Activated CD8-positive, alpha-beta T cell treated with anti-CD3 and anti-CD28 coated beads for 36 hours (primary cell): ENCODE data around the gene NPTXR. TPM values are rescaled to one million over a fixed set of nuclear protein-coding genes. Genes with fewer than 3 reads are reported as not detected.

ENCODE experiments used
- ATAC-seq: fragments of 200-7000 bp; cut with Tn5 transposase; one replicate; pipeline ENCODE4 v1.10.0; 2021; ENCODE audit warnings: mild to moderate bottlenecking, moderate library complexity
- CTCF ChIA-PET: fragments of 350-600 bp; sonication (Branson Sonifier 250); formaldehyde crosslinking; loops from one replicate; lab custom pipeline; 2021; ENCODE audit warnings: antibody characterized with exemption; lab: Charles Lee
- POLR2A ChIA-PET: fragments of 350-600 bp; sonication (Branson Sonifier 250); formaldehyde crosslinking; loops from one replicate; lab custom pipeline; 2021; ENCODE audit warnings: antibody characterized with exemption; lab: Charles Lee
- DNase-seq: peaks from one replicate; pipeline ENCODE4 v3.0.0-alpha.2; 2020
- H3K27ac Mint-ChIP-seq: one replicate; pipeline ENCODE4 v1.8.0; 2021; ENCODE audit warnings: mild to moderate bottlenecking, mixed read lengths
- H3K27me3 Mint-ChIP-seq: one replicate; pipeline ENCODE4 v1.8.0; 2021; ENCODE audit warnings: mixed read lengths
- H3K36me3 Mint-ChIP-seq: one replicate; pipeline ENCODE4 v1.8.0; 2021; ENCODE audit warnings: low read depth, mixed read lengths
- H3K4me1 Mint-ChIP-seq: one replicate; pipeline ENCODE4 v1.8.0; 2021; ENCODE audit warnings: low read depth, mixed read lengths
- H3K4me3 Mint-ChIP-seq: one replicate; pipeline ENCODE4 v1.8.0; 2021; ENCODE audit warnings: mild to moderate bottlenecking, moderate library complexity, mixed read lengths
- H3K9me3 Mint-ChIP-seq: one replicate; pipeline ENCODE4 v1.8.0; 2021; ENCODE audit warnings: mixed read lengths
- intact Hi-C: fragments of 100-400 bp; cut with micrococcal nuclease; formaldehyde crosslinking; loops from one replicate; pipeline ENCODE4 v1.10.0; 2022
- total RNA-seq, 2 experiments: library from RNA; stranded (reverse); gene quantifications; one replicate each; pipeline ENCODE4 v1.2.3, GENCODE V29; 2021
- TF ChIP-seq, protein P1 (sequence below): fragments of 200-600 bp; IDR thresholded peaks from one replicate; pipeline ENCODE4 v1.8.0; 2022; ENCODE audit warnings: antibody characterized with exemption, mild to moderate bottlenecking

Gene NPTXR
- total RNA-seq, 2 experiments from 2014 or later = 0.69 to 0.83 TPM

- no peaks in the 10 kb centered on the region for H3K36me3 Mint-ChIP-seq
- ChIA-PET CTCF (no interaction called here), POLR2A (interaction anchor here (0.6 to 1.2 kb wide), 2 partner anchors 10 to 15 kb away, joined by 3 read pairs; partner anchors contain the start of gene NPTXR)
- no peak for DNase-seq
- TF ChIP-seq, protein P1, sequence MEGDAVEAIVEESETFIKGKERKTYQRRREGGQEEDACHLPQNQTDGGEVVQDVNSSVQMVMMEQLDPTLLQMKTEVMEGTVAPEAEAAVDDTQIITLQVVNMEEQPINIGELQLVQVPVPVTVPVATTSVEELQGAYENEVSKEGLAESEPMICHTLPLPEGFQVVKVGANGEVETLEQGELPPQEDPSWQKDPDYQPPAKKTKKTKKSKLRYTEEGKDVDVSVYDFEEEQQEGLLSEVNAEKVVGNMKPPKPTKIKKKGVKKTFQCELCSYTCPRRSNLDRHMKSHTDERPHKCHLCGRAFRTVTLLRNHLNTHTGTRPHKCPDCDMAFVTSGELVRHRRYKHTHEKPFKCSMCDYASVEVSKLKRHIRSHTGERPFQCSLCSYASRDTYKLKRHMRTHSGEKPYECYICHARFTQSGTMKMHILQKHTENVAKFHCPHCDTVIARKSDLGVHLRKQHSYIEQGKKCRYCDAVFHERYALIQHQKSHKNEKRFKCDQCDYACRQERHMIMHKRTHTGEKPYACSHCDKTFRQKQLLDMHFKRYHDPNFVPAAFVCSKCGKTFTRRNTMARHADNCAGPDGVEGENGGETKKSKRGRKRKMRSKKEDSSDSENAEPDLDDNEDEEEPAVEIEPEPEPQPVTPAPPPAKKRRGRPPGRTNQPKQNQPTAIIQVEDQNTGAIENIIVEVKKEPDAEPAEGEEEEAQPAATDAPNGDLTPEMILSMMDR = no peak
- H3K4me1 Mint-ChIP-seq = no peaks in the 10 kb centered on the region
- no peaks in the 10 kb centered on the region for H3K27me3 Mint-ChIP-seq
- H3K27ac Mint-ChIP-seq = no peak overlapping the region
- H3K9me3 Mint-ChIP-seq = no peaks in the 10 kb centered on the region
- no peak overlapping the region for H3K4me3 Mint-ChIP-seq
- ATAC-seq = no peak
- intact Hi-C loops = no loop called here
These were observed 14.3 kb downstream of the NPTXR start for GRCh38 chr22:38829485-38829884.

DNA sequence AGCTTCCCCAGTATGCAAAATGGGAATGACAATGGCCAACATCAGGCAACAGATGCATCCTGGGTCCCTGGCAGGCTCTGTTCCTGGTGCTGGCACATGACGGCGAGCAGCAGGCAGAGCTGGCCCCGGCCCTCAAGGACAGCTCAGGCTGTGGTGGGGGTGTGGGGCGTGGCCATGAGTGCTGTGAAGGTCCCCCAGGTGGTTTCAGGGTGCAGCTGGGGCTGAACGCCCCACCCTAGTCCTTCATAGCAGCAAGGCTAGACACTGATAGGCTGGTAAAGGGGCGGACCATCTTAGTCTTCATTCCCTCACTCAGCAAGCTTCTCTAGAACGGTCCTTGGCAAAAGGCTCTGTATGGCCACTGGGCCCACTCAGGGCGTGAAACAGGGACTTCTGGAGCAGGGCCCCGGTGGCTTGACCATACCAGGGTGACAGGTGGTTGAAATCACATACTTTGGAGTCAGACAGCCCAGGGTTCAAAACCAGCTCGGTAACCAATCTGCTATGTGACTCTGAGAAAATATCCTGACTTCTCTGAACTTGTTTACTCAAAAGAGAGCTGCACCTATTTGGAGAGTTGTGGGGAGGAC is 15.1 kb downstream of the NPTXR start:
- Mint-ChIP-seq H3K27ac (no peak overlapping the region), H3K9me3 (no peaks in the 10 kb centered on the region), H3K4me3 (no peak overlapping the region), H3K36me3 (no peaks in the 10 kb centered on the region), H3K27me3 (no peaks in the 10 kb centered on the region), H3K4me1 (no peaks in the 10 kb centered on the region)
- TF ChIP-seq, protein P1 = no peak
- intact Hi-C loops = no loop called here
- no peak for ATAC-seq
- ChIA-PET POLR2A (interaction anchor here (0.6 to 1.2 kb wide), 2 partner anchors 10 to 15 kb away, joined by 3 read pairs; partner anchors contain the start of gene NPTXR), CTCF (no interaction called here)
- DNase-seq = no peak

GRCh38 chr22:38828191-38828590 is 15.6 kb downstream of the NPTXR start:
- no peaks in the 10 kb centered on the region for H3K4me1 Mint-ChIP-seq
- ChIA-PET POLR2A (no interaction called here), CTCF (no interaction called here)
- no peaks in the 10 kb centered on the region for H3K27me3 Mint-ChIP-seq
- H3K36me3 Mint-ChIP-seq = no peaks in the 10 kb centered on the region
- DNase-seq (no peak), ATAC-seq (no peak)
- no peak overlapping the region for H3K27ac Mint-ChIP-seq
- intact Hi-C loops = no loop called here
- TF ChIP-seq, protein P1 = no peak
- H3K4me3 Mint-ChIP-seq = no peak overlapping the region
- H3K9me3 Mint-ChIP-seq = no peaks in the 10 kb centered on the region

- no peaks in the 10 kb centered on the region for H3K36me3 Mint-ChIP-seq
- H3K4me3 Mint-ChIP-seq = no peak overlapping the region
- TF ChIP-seq, protein P1 = no peak
- ATAC-seq = no peak
- H3K27me3 Mint-ChIP-seq = no peaks in the 10 kb centered on the region
- H3K9me3 Mint-ChIP-seq = no peaks in the 10 kb centered on the region
- H3K4me1 Mint-ChIP-seq = no peaks in the 10 kb centered on the region
- no peak for DNase-seq
- intact Hi-C loops = no loop called here
- ChIA-PET CTCF (interaction anchor here (0.6 kb wide), 1 partner anchor 42 kb away, joined by 4 read pairs; no protein-coding TSS in a partner anchor), POLR2A (no interaction called here)
- no peak overlapping the region for H3K27ac Mint-ChIP-seq
These were observed 16.3 kb downstream of the NPTXR start for GRCh38 chr22:38827510-38827909.

GRCh38 chr22:38826801-38827200 is 17.0 kb downstream of the NPTXR start:
- Mint-ChIP-seq H3K27me3 (no peaks in the 10 kb centered on the region), H3K9me3 (no peaks in the 10 kb centered on the region), H3K36me3 (no peaks in the 10 kb centered on the region), H3K4me1 (no peaks in the 10 kb centered on the region), H3K27ac (no peak overlapping the region), H3K4me3 (no peak overlapping the region)
- CTCF ChIA-PET = no interaction called here
- TF ChIP-seq, protein P1 = no peak
- intact Hi-C loops = no loop called here
- POLR2A ChIA-PET = no interaction called here
- ATAC-seq (no peak), DNase-seq (no peak)
